ENCODE results near the gene PIGT. TPM values are rescaled to one million over a fixed set of nuclear protein-coding genes. Genes with fewer than 3 reads are reported as not detected.
A peak's percentile ranks its signal among the peaks of the same experiment; 100 is the strongest.
"Not testable (repeated sequence)": the region's sequence is repeated elsewhere in the genome, so short reads cannot be mapped to it uniquely, and the experiment has no call there.

Gene PIGT
- total RNA-seq, 2 donors from 2014 or later, result 45.0 to 59.1 TPM

DNA sequence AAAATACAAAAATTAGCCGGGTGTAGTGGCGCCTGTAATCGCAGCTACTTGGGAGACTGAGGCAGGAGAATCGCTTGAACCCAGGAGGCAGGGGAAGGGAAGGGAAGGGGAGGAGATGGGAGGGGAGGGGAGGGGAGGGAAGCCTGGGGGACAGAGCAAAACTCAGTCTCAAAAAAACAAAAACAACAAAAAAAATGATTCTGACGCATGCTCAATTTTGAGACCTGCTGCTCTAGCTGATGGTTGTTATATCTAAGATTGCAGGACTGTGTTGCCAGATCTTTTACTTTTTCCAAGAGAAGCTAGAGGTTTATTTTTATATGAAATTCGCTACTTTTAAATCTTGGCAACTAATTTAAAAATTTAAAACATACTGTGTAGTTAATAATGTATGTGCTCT lies 51.2 kb downstream of the PIGT start:
- Mint-ChIP-seq H3K36me3 (peaks cover 0 to 4% of the 10 kb centered on the region in 2 donors), H3K27ac (no peak overlapping the region), H3K9me3 (no peaks in the 10 kb centered on the region)
- DNase-seq (ENCODE audit: low spot score in 2 of 2), result no peak
- no peak for ATAC-seq

DNA sequence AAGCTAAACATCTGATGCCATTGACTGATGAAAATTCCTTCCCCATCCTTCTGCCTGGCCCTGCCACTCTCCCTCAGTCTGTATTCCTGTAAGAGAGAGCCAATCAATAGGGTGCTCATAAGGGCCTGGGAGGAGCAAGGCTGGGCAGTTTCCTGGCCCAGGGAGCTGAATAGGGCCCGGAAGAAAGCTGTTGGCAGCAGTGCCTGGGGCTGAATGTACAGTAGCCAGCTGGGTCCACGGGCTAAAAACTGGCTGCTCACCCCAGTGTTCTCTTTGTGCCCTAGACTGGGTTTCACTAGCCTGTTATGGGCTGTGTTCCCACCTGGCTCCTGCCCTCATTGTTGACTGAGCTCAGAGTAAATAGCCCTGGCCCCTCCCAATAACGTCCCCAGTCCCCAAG lies 51.9 kb downstream of the PIGT start:
- Mint-ChIP-seq H3K36me3 (peaks cover 0 to 4% of the 10 kb centered on the region in 2 donors), H3K27ac (no peak overlapping the region), H3K9me3 (no peaks in the 10 kb centered on the region)
- ATAC-seq (no peak), DNase-seq (ENCODE audit: low spot score in 2 of 2) (no peak)

DNA sequence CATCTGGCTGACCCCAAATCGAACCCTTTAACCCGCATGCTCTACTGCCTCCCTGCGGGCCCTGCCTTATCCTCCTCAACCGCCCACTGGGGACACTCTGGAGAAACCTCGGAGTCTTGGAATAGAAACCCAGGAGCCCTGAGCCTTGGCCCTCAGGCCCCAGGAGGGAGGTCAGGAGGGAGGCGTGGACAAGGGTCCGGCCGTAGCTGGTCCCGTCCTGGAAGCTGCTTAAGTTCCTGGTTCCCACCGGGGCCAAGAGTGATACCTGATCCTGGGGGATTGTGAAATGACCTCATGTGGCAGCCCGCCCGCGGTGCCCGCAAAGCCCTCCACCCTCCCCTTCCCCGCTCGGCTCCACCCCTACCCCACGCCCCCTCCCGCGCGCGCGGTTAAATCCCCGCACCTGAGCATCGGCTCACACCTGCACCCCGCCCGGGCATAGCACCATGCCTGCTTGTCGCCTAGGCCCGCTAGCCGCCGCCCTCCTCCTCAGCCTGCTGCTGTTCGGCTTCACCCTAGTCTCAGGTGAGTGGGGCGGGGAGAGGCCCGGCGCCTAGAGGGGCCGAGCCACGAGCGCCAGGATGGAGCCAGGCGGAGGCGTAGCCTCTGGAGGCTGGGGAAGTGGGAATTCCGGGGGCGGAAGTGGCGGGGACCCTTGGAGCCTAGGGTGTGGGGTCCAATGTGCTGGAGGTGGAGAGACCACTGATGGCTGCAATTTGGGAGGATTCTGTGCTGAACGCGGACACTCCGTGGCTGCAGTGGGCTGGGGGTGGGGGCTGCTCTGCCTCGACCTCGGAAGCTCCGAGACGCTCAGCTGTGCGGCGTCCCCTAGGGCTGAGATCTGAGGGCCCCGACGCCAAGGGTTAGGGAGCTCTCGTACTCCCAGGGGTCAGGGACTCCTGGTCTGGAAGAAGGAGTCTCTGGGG lies 53.7 kb downstream of the PIGT start, which contains the start of gene WFDC2:
WFDC2 (plus strand) TSS at position 418 of the 926 bp plus-strand sequence; CDS start at position 447, 29 bp downstream.
- no peaks in the 10 kb centered on the region for H3K9me3 Mint-ChIP-seq
- no peak within 1 kb of the TSS for H3K27ac Mint-ChIP-seq
- peaks cover 0 to 4% of the 10 kb centered on the region in 2 donors for H3K36me3 Mint-ChIP-seq
- peak; percentile 6 to 48 for ATAC-seq
- no peak for DNase-seq (ENCODE audit: low spot score in 2 of 2)

- peaks cover 0 to 4% of the 10 kb centered on the region in 2 donors for H3K36me3 Mint-ChIP-seq
- no peak overlapping the region for H3K27ac Mint-ChIP-seq
- ATAC-seq (peak; percentile 80 to 88), DNase-seq (ENCODE audit: low spot score in 2 of 2) (peak; percentile 32 to 79)
- no peaks in the 10 kb centered on the region for H3K9me3 Mint-ChIP-seq
Measured at GRCh38 chr20:45470262-45470931, 54.5 kb downstream of the PIGT start.

DNA sequence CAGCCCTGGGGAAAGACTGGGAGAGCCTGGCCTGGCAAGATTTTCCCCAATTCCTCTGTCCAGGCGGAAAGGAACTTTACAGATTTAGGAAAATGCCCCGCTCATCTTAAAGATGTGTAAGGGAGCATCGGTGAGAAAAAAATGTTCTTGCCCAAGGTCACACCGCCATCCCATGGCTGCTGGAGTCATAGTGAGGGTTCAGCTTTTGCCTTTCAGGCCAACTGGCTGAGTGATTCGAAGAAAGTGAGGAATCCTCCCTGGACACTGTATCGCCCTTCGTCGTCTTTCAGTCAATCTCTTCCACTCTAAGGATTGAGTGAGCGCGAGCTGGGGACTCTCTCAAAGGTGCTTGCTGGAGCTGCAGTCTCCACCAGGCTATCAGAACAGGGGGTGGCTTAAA lies 55.0 kb downstream of the PIGT start:
- peaks cover 0 to 4% of the 10 kb centered on the region in 2 donors for H3K36me3 Mint-ChIP-seq
- peak in 1 of 2 donors; percentile 45 for ATAC-seq
- no peak for DNase-seq (ENCODE audit: low spot score in 2 of 2)
- H3K9me3 Mint-ChIP-seq, result no peaks in the 10 kb centered on the region
- H3K27ac Mint-ChIP-seq, result no peak overlapping the region

DNA sequence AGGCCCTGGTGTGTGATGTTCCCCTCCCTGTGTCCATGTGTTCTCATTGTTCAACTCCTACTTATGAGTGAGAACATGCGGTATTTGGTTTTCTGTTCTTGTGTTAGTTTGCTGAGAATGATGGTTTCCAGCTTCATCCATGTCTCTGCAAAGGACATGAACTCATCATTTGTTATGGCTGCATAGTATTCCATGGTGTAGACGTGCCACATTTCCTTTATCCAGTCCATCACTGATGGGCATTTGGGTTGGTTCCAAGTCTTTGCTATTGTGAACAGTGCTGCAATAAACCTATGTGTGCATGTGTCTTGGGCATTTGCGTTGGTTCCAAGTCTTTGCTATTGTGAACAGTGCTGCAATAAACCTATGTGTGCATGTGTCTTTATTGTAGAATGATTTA lies 56.3 kb downstream of the PIGT start:
- not testable (repeated sequence) for DNase-seq (ENCODE audit: low spot score in 2 of 2); ATAC-seq; H3K27ac Mint-ChIP-seq; H3K9me3 Mint-ChIP-seq; H3K36me3 Mint-ChIP-seq

Other genes with a start within 250 kb of the PIGT start
- gene PI3, start 241.2 kb upstream of the PIGT start, total RNA-seq, result not detected
- not detected for gene SEMG1, start 209.1 kb upstream of the PIGT start, total RNA-seq
- gene SEMG2, start 194.8 kb upstream of the PIGT start, total RNA-seq, result not detected
- gene SLPI, start 161.6 kb upstream of the PIGT start, total RNA-seq, result not detected
- not detected for gene RBPJL, start 109.3 kb upstream of the PIGT start, total RNA-seq
- 1 to 10 TPM in 1 of 2 donors, under 1 TPM in 1; 0.11 to 1.4 TPM for gene MATN4, start 107.8 kb upstream of the PIGT start, total RNA-seq
- 10 to 100 TPM; 23.5 to 33.0 TPM for gene SDC4, start 67.7 kb upstream of the PIGT start, total RNA-seq
- gene SYS1, start 53.0 kb upstream of the PIGT start, total RNA-seq, result 10 to 100 TPM; 28.0 to 33.3 TPM
- gene TP53TG5, start 37.8 kb upstream of the PIGT start, total RNA-seq, result under 1 TPM; 0.16 to 0.45 TPM
- gene DBNDD2, start 7.9 kb upstream of the PIGT start, total RNA-seq, result 10 to 100 TPM; 22.7 to 50.9 TPM
- 1 to 10 TPM; 1.2 to 2.5 TPM for gene WFDC2, start 53.6 kb downstream of the PIGT start, total RNA-seq
- gene SPINT3, start 99.5 kb downstream of the PIGT start, total RNA-seq, result not detected
- not detected for gene WFDC6, start 123.3 kb downstream of the PIGT start, total RNA-seq
- not detected for gene EPPIN, start 131.3 kb downstream of the PIGT start, total RNA-seq
- gene WFDC8, start 163.1 kb downstream of the PIGT start, total RNA-seq, result not detected
- not detected for gene WFDC10A, start 213.6 kb downstream of the PIGT start, total RNA-seq
- gene WFDC9, start 215.1 kb downstream of the PIGT start, total RNA-seq, result not detected

Data from activated naive CD4-positive, alpha-beta T cell treated with anti-CD3 and anti-CD28 coated beads, Interleukin-2, amount 50 U/mL, for 72 hours (primary cell).